WTC11 (cell line): ENCODE data around the gene TRIML2. TPM values are rescaled to one million over a fixed set of nuclear protein-coding genes. Genes with fewer than 3 reads are reported as not detected.

Experiments
- ATAC-seq: fragments of 200-7000 bp; cut with Tn5 transposase; 2 replicates; pipeline ENCODE4 v1.10.0; 2021; ENCODE audit warnings: mild to moderate bottlenecking, moderate library complexity
- CTCF ChIA-PET: fragments of 300-600 bp; sonication (Branson Sonifier 250); formaldehyde crosslinking; loops from one replicate; lab custom pipeline; 2021; ENCODE audit warnings: antibody characterized with exemption; lab: Charles Lee
- POLR2A ChIA-PET: fragments of 350-600 bp; sonication (Branson Sonifier 250); formaldehyde crosslinking; loops from one replicate; lab custom pipeline; 2021; ENCODE audit warnings: antibody characterized with exemption; lab: Charles Lee
- DNase-seq: peaks from one replicate; pipeline ENCODE4 v3.0.0; 2021; ENCODE audit warnings: low spot score
- H3K27ac Mint-ChIP-seq: 2 replicates; pipeline ENCODE4 v1.8.0; 2021; ENCODE audit warnings: mixed read lengths
- H3K27me3 Mint-ChIP-seq: 2 replicates; pipeline ENCODE4 v1.8.0; 2021; ENCODE audit warnings: low read depth, mild to moderate bottlenecking, moderate library complexity, mixed read lengths
- H3K36me3 Mint-ChIP-seq: 2 replicates; pipeline ENCODE4 v1.8.0; 2021; ENCODE audit warnings: mixed read lengths
- H3K4me1 Mint-ChIP-seq: 2 replicates; pipeline ENCODE4 v1.8.0; 2022; ENCODE audit warnings: mixed read lengths
- H3K4me3 Mint-ChIP-seq: 2 replicates; pipeline ENCODE4 v1.8.0; 2021; ENCODE audit warnings: mild to moderate bottlenecking, moderate library complexity, mixed read lengths
- H3K9me3 Mint-ChIP-seq: 2 replicates; pipeline ENCODE4 v1.8.0; 2021; ENCODE audit warnings: mixed read lengths
- ATF1 ChIP-seq: sonication (generic); formaldehyde crosslinking; IDR thresholded peaks from 2 replicates; pipeline ENCODE4 v1.8.1; 2023; ENCODE audit warnings: mild to moderate bottlenecking, moderate library complexity, missing genetic modification reagents
- EMX1 ChIP-seq: fragments of 250-450 bp; sonication (Bioruptor Pico); IDR thresholded peaks from 2 replicates; pipeline ENCODE4 v1.8.0; 2021; ENCODE audit warnings: mild to moderate bottlenecking
- ESRRA ChIP-seq: sonication (generic); formaldehyde crosslinking; IDR thresholded peaks from 2 replicates; pipeline ENCODE4 v1.8.1; 2022; ENCODE audit warnings: mild to moderate bottlenecking, missing genetic modification reagents, borderline replicate concordance
- FOXK1 ChIP-seq: sonication (generic); formaldehyde crosslinking; IDR thresholded peaks from 2 replicates; pipeline ENCODE4 v1.8.0; 2022; ENCODE audit warnings: mild to moderate bottlenecking, moderate library complexity, missing genetic modification reagents
- HMGA2 ChIP-seq: fragments of 250-450 bp; sonication (Bioruptor Pico); IDR thresholded peaks from 2 replicates; pipeline ENCODE4 v1.4.0; 2021; ENCODE audit warnings: mild to moderate bottlenecking, moderate library complexity
- JAZF1 ChIP-seq: fragments of 250-450 bp; sonication (Bioruptor Pico); IDR thresholded peaks from 2 replicates; pipeline ENCODE4 v1.9.0; 2021; ENCODE audit warnings: moderate library complexity, mild to moderate bottlenecking, inconsistent platforms
- KAT7 ChIP-seq: sonication (generic); formaldehyde crosslinking; IDR thresholded peaks from 2 replicates; pipeline ENCODE4 v1.8.1; 2023; ENCODE audit warnings: missing genetic modification reagents, mild to moderate bottlenecking, borderline replicate concordance
- MXD4 ChIP-seq: fragments of 250-450 bp; sonication (Bioruptor Pico); IDR thresholded peaks from 2 replicates; pipeline ENCODE4 v1.8.0; 2021; ENCODE audit warnings: mild to moderate bottlenecking, moderate library complexity, borderline replicate concordance
- NFYB ChIP-seq: sonication (generic); formaldehyde crosslinking; conservative IDR thresholded peaks from 2 replicates; pipeline ENCODE4 v1.8.0; 2022; ENCODE audit warnings: low read depth, missing genetic modification reagents
- OVOL2 ChIP-seq: fragments of 250-450 bp; sonication (Bioruptor Pico); IDR thresholded peaks from 2 replicates; pipeline ENCODE4 v1.9.0; 2021; ENCODE audit warnings: mild to moderate bottlenecking, borderline replicate concordance
- PRRX2 ChIP-seq: fragments of 250-450 bp; sonication (Bioruptor Pico); IDR thresholded peaks from 2 replicates; pipeline ENCODE4 v1.8.0; 2021; ENCODE audit warnings: mild to moderate bottlenecking
- ZNF232 ChIP-seq: sonication (generic); formaldehyde crosslinking; IDR thresholded peaks from 2 replicates; pipeline ENCODE4 v1.8.0; 2022; ENCODE audit warnings: mild to moderate bottlenecking, missing genetic modification reagents
- ZNF263 ChIP-seq: sonication (generic); formaldehyde crosslinking; IDR thresholded peaks from 2 replicates; pipeline ENCODE4 v1.8.1; 2022; ENCODE audit warnings: low read depth, mild to moderate bottlenecking, moderate library complexity, missing genetic modification reagents
- ZNF317 ChIP-seq: sonication (generic); formaldehyde crosslinking; IDR thresholded peaks from 2 replicates; pipeline ENCODE4 v1.8.1; 2023; ENCODE audit warnings: low read depth, mild to moderate bottlenecking, moderate library complexity, missing genetic modification reagents, borderline replicate concordance
- ZNF416 ChIP-seq: fragments of 250-450 bp; sonication (Bioruptor Pico); IDR thresholded peaks from 2 replicates; pipeline ENCODE4 v1.9.0; 2021; ENCODE audit warnings: mild to moderate bottlenecking, inconsistent platforms
- ZNF425 ChIP-seq: fragments of 250-450 bp; sonication (Bioruptor Pico); conservative IDR thresholded peaks from 2 replicates; pipeline ENCODE4 v1.9.0; 2021; ENCODE audit warnings: mild to moderate bottlenecking
- total RNA-seq: library from RNA; stranded (reverse); gene quantifications from 3 replicates; pipeline ENCODE4 v1.2.3, GENCODE V29; 2021
- TF ChIP-seq, protein P1 (sequence below): sonication (generic); formaldehyde crosslinking; IDR thresholded peaks from 2 replicates; pipeline ENCODE4 v1.8.1; 2022; ENCODE audit warnings: missing genetic modification reagents, borderline replicate concordance
- TF ChIP-seq, protein P2 (sequence below): sonication (generic); formaldehyde crosslinking; conservative IDR thresholded peaks from 2 replicates; pipeline ENCODE4 v1.8.1; 2022; ENCODE audit warnings: mild to moderate bottlenecking, missing genetic modification reagents
- TF ChIP-seq, protein P3 (sequence below): sonication (generic); formaldehyde crosslinking; IDR thresholded peaks from 2 replicates; pipeline ENCODE4 v1.8.0; 2023; ENCODE audit warnings: mild to moderate bottlenecking, missing genetic modification reagents
- TF ChIP-seq, protein P4 (sequence below): sonication (generic); formaldehyde crosslinking; IDR thresholded peaks from 2 replicates; pipeline ENCODE4 v1.8.1; 2023; ENCODE audit warnings: mild to moderate bottlenecking, missing genetic modification reagents
- TF ChIP-seq, protein P5 (sequence below): sonication (generic); formaldehyde crosslinking; IDR thresholded peaks from 2 replicates; pipeline ENCODE4 v1.8.1; 2023; ENCODE audit warnings: mild to moderate bottlenecking, missing genetic modification reagents, moderate library complexity

TRIML2 gene
- total RNA-seq, 1 experiment from 2014 or later = 115 TPM

DNA sequence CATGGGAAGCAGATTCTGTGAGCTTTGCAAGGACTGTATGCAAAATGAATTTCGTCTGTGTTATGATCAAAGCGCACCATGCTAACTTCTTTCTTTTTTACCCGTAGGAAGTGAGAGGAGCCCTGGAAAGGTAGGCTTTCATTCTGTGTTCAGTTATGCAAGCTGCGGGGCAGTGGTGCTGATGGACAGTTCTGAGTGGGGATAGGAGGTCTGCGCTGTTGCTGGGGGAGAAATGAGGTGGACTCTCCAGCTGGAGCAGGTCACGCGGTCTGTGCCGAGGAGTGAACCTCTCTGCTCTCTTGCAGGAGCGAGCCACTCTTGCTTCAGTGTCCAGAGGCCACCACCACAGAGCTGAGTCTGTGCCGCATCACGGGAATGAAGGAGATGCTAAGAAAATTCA, 34.3 kb upstream of the TRIML2 start (continued):
- TF ChIP-seq, protein P1, sequence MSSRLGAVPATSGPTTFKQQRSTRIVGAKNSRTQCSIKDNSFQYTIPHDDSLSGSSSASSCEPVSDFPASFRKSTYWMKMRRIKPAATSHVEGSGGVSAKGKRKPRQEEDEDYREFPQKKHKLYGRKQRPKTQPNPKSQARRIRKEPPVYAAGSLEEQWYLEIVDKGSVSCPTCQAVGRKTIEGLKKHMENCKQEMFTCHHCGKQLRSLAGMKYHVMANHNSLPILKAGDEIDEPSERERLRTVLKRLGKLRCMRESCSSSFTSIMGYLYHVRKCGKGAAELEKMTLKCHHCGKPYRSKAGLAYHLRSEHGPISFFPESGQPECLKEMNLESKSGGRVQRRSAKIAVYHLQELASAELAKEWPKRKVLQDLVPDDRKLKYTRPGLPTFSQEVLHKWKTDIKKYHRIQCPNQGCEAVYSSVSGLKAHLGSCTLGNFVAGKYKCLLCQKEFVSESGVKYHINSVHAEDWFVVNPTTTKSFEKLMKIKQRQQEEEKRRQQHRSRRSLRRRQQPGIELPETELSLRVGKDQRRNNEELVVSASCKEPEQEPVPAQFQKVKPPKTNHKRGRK (CRISPR knock-in tag) = no peak
- TF ChIP-seq, protein P2, sequence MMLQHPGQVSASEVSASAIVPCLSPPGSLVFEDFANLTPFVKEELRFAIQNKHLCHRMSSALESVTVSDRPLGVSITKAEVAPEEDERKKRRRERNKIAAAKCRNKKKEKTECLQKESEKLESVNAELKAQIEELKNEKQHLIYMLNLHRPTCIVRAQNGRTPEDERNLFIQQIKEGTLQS (CRISPR knock-in tag) = no peak
- no peak for TF ChIP-seq MXD4

GRCh38 chr4:188139671-188140070, 30.3 kb upstream of the TRIML2 start:
- no peak overlapping the region for H3K4me3 Mint-ChIP-seq
- ChIA-PET CTCF (no interaction called here), POLR2A (no interaction called here)
- TF ChIP-seq ZNF232 (CRISPR knock-in tag) = no peak
- no peak for TF ChIP-seq HMGA2
- no peak for TF ChIP-seq ATF1 (CRISPR knock-in tag)
- no peak overlapping the region for H3K27ac Mint-ChIP-seq
- H3K9me3 Mint-ChIP-seq = no peaks in the 10 kb centered on the region
- H3K27me3 Mint-ChIP-seq = no peaks in the 10 kb centered on the region
- no peaks in the 10 kb centered on the region for H3K36me3 Mint-ChIP-seq
- no peak for DNase-seq
- peaks cover 18% of the 10 kb centered on the region for H3K4me1 Mint-ChIP-seq
- ATAC-seq = no peak

DNA sequence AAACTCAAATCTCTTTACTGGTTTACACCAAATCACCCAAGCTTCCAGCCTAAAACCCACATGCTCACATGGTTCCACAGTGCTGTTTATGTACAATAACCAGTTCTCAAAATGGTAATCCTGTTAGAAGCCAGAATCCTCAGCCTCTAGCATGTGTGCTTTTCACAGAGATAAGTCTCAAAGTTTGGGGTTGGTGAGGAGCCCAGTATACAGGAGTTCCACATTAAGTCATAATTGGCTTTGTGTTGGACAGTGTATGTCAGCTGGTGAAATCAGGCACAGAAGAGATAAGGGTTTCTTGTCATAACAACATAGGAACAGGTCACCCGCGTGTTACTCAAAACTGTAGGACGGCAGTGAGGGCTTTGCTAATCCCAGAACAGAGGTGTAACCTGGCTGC, 29.7 kb upstream of the TRIML2 start, which contains the start of gene TRIML1:
Gene TRIML1 (plus strand): TSS at position 301 of the 400 bp plus-strand sequence. CDS start 118 bp downstream, outside the sequence.
- no peaks in the 10 kb centered on the region for H3K27me3 Mint-ChIP-seq
- no peaks in the 10 kb centered on the region for H3K9me3 Mint-ChIP-seq
- no peaks in the 10 kb centered on the region for H3K36me3 Mint-ChIP-seq
- ChIA-PET CTCF (no interaction called here), POLR2A (no interaction called here)
- DNase-seq (no peak), ATAC-seq (no peak)
- no peak for TF ChIP-seq ATF1 (CRISPR knock-in tag)
- no peak for TF ChIP-seq HMGA2
- no peak for TF ChIP-seq ESRRA (CRISPR knock-in tag)
- no peak for TF ChIP-seq PRRX2 (CRISPR knock-in tag)
- TF ChIP-seq ZNF317 (CRISPR knock-in tag) = no peak
- no peak for TF ChIP-seq EMX1 (CRISPR knock-in tag)
- TF ChIP-seq, protein P3, sequence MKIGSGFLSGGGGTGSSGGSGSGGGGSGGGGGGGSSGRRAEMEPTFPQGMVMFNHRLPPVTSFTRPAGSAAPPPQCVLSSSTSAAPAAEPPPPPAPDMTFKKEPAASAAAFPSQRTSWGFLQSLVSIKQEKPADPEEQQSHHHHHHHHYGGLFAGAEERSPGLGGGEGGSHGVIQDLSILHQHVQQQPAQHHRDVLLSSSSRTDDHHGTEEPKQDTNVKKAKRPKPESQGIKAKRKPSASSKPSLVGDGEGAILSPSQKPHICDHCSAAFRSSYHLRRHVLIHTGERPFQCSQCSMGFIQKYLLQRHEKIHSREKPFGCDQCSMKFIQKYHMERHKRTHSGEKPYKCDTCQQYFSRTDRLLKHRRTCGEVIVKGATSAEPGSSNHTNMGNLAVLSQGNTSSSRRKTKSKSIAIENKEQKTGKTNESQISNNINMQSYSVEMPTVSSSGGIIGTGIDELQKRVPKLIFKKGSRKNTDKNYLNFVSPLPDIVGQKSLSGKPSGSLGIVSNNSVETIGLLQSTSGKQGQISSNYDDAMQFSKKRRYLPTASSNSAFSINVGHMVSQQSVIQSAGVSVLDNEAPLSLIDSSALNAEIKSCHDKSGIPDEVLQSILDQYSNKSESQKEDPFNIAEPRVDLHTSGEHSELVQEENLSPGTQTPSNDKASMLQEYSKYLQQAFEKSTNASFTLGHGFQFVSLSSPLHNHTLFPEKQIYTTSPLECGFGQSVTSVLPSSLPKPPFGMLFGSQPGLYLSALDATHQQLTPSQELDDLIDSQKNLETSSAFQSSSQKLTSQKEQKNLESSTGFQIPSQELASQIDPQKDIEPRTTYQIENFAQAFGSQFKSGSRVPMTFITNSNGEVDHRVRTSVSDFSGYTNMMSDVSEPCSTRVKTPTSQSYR (CRISPR knock-in tag) = no peak
- no peak for TF ChIP-seq FOXK1 (CRISPR knock-in tag)
- no peak for TF ChIP-seq OVOL2 (CRISPR knock-in tag)
- no peak for TF ChIP-seq ZNF416
- no peak within 1 kb of the TSS for H3K4me3 Mint-ChIP-seq
- H3K27ac Mint-ChIP-seq = no peak within 1 kb of the TSS
- H3K4me1 Mint-ChIP-seq = peaks cover 20% of the 10 kb centered on the region

DNA sequence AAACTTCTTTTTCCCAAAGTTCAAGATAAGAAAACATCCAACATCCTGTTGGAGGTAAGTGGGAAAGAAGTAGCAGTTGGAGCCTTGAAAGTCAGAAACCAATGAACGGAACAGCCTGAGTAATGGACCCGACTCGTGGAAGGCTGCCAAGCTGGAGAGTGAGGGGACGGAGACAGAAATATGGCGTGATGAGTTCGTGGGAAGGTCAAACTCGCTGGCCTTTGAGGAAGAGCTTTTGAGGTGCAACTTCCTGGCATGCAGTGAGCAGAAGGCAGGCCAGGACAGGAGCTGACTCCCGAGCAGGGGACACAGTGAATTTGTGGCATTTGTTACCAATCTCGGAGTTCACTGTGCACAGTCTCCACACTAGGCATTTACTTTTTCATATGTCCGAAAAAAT, 28.8 kb upstream of the TRIML2 start:
- DNase-seq = no peak
- no peak for TF ChIP-seq OVOL2 (CRISPR knock-in tag)
- TF ChIP-seq KAT7 (CRISPR knock-in tag) = no peak
- no peak for TF ChIP-seq ATF1 (CRISPR knock-in tag)
- TF ChIP-seq, protein P4, sequence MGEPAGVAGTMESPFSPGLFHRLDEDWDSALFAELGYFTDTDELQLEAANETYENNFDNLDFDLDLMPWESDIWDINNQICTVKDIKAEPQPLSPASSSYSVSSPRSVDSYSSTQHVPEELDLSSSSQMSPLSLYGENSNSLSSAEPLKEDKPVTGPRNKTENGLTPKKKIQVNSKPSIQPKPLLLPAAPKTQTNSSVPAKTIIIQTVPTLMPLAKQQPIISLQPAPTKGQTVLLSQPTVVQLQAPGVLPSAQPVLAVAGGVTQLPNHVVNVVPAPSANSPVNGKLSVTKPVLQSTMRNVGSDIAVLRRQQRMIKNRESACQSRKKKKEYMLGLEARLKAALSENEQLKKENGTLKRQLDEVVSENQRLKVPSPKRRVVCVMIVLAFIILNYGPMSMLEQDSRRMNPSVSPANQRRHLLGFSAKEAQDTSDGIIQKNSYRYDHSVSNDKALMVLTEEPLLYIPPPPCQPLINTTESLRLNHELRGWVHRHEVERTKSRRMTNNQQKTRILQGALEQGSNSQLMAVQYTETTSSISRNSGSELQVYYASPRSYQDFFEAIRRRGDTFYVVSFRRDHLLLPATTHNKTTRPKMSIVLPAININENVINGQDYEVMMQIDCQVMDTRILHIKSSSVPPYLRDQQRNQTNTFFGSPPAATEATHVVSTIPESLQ (CRISPR knock-in tag) = no peak
- TF ChIP-seq NFYB (CRISPR knock-in tag) = no peak
- TF ChIP-seq ZNF425 = no peak
- TF ChIP-seq JAZF1 = no peak
- TF ChIP-seq ZNF263 (CRISPR knock-in tag) = no peak
- TF ChIP-seq, protein P5, sequence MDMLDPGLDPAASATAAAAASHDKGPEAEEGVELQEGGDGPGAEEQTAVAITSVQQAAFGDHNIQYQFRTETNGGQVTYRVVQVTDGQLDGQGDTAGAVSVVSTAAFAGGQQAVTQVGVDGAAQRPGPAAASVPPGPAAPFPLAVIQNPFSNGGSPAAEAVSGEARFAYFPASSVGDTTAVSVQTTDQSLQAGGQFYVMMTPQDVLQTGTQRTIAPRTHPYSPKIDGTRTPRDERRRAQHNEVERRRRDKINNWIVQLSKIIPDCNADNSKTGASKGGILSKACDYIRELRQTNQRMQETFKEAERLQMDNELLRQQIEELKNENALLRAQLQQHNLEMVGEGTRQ = no peak
- H3K36me3 Mint-ChIP-seq = no peaks in the 10 kb centered on the region
- no peaks in the 10 kb centered on the region for H3K9me3 Mint-ChIP-seq
- no peak for ATAC-seq
- H3K27me3 Mint-ChIP-seq = no peaks in the 10 kb centered on the region
- H3K4me1 Mint-ChIP-seq = peaks cover 25% of the 10 kb centered on the region
- ChIA-PET POLR2A (no interaction called here), CTCF (no interaction called here)
- H3K4me3 Mint-ChIP-seq = no peak overlapping the region
- no peak overlapping the region for H3K27ac Mint-ChIP-seq
